ENCODE results near the gene DPY19L1. TPM values are rescaled to one million over a fixed set of nuclear protein-coding genes. Genes with fewer than 3 reads are reported as not detected.
A peak's percentile ranks its signal among the peaks of the same experiment; 100 is the strongest.
"Not testable (repeated sequence)": the region's sequence is repeated elsewhere in the genome, so short reads cannot be mapped to it uniquely, and the experiment has no call there.

The DPY19L1 gene
- total RNA-seq, 1 donor from 2014 or later: 47.7 TPM

- peak; percentile 49 for DNase-seq (ENCODE audit: low read depth)
These were observed 109.2 kb downstream of the DPY19L1 start for GRCh38 chr7:34928052-34928451.

DNA sequence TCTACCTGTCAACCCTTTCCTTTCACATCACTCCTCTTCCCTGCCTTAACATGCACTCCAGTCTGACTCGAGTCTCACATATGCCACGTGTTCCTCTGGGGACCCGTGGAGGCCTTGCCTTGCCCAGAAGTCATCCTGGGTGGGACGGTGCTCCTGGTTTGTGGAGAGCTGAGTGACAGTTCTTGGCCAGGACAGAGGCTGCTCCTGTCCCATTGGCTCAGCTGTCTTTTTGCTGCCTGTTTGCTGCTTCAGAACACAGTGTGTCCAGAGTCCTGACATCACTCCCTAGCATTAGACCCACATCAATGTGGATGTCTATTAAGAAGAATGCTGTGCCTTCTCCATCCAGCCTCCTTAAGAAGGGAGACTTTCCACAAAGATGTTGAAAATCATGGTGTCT is 116.8 kb downstream of the DPY19L1 start:
- DNase-seq (ENCODE audit: low read depth): not testable (repeated sequence)

- DNase-seq (ENCODE audit: low read depth): peak; percentile 15
These were observed 118.2 kb downstream of the DPY19L1 start for GRCh38 chr7:34919038-34919437.

DNA sequence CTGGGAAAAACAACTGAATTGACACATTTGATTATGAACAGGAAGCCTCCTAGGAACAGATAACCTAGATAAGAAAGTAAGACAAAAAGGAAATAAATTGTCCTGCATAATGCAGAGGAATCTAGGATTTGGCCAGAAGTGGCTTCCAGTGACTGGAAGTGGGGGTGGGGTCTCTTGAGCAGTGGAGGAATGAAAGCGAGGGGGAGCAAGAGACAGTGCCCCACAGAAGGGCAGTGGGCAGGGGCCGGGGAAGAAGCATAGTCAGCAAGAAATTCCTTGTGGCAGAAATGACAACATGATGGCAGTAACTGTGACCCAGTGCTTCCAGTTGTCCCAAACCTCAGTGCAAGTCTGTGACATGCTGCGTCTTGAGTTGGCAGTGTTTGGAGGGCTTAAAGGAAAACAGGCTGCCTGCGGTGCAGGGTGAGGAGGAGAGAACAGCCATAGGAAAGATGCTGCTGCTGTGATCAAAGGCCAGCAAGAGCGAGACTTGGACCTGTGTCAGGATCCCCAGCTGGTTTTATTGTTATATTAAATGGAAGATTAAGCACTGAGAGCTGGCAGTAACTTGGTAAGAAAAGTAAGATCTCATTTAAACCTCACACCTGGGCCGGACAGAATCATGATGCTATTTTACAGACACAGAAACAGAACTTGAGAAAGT is 119.0 kb downstream of the DPY19L1 start:
- peak; percentile 10 for DNase-seq (ENCODE audit: low read depth)

DNA sequence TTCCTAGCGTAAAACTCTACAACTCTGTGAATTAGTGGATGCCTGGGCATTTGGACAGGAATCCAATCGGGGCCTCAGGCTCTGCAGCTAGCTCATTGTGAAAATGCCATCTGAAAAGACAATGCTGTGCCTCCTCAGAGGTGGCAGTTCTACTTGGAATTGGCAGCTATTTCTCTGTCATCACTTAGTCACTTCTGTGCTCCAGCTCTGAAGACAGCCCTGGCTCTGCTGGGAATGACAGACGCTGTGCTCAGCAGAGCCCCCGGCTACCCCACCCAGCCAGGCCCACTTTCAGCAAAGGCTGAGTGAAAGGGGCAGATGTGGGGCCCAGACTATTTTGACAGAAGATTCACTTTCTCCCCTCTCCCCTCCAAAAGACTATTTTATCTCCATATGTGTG is 119.8 kb downstream of the DPY19L1 start:
- DNase-seq (ENCODE audit: low read depth): peak; percentile 8

GRCh38 chr7:34916267-34916666 is 121.0 kb downstream of the DPY19L1 start:
- DNase-seq (ENCODE audit: low read depth): no peak

- DNase-seq (ENCODE audit: low read depth): no peak
These were observed 125.0 kb downstream of the DPY19L1 start for GRCh38 chr7:34912236-34912635.

- DNase-seq (ENCODE audit: low read depth): not testable (repeated sequence)
These were observed 130.9 kb downstream of the DPY19L1 start for GRCh38 chr7:34906266-34906850.

GRCh38 chr7:34904987-34905386 is 132.3 kb downstream of the DPY19L1 start:
- DNase-seq (ENCODE audit: low read depth): no peak

- DNase-seq (ENCODE audit: low read depth): not testable (repeated sequence)
These were observed 133.4 kb downstream of the DPY19L1 start for GRCh38 chr7:34903921-34904320.

- DNase-seq (ENCODE audit: low read depth): no peak
These were observed 135.1 kb downstream of the DPY19L1 start for GRCh38 chr7:34902182-34902581.

- peak; percentile 6 for DNase-seq (ENCODE audit: low read depth)
These were observed 136.3 kb downstream of the DPY19L1 start for GRCh38 chr7:34900891-34901513.

DNA sequence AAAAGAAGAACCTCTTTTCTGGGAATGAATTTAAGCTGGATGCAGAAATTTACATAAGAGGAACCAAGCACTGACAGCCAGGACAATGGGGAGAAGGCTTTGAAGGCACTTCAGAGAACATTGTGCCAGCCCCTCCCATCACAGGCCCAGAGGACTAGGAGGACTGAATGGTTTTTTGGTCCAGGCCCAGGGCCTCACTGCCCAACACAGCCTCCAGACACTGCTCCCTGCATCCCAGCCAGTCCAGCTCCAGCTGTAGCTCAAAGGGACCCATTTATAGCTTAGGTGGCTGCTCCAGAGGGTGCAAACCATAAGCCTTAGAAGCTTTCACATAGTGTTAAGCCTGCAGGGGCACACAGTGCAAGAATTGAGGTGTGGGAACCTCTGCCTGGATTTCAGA is 142.1 kb downstream of the DPY19L1 start:
- DNase-seq (ENCODE audit: low read depth): no peak

DNA sequence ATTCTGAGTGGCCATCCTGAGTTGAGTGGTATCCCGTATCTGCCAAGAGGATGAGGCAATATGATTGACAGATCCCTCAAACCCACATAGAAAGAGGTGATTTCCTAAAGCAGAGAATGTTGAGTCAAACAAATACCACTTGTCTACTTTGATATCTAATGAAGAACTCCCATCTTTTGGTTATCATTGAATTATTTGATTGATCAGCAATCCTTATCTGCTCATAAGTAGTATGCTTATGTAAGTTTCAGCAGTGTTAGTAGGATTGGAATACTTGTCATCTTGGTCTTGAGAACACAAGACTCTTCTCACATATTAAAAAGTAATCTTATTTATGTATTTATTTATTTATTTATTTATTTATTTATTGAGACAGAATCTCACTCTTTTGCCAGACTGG is 147.3 kb downstream of the DPY19L1 start:
- DNase-seq (ENCODE audit: low read depth): no peak

DNA sequence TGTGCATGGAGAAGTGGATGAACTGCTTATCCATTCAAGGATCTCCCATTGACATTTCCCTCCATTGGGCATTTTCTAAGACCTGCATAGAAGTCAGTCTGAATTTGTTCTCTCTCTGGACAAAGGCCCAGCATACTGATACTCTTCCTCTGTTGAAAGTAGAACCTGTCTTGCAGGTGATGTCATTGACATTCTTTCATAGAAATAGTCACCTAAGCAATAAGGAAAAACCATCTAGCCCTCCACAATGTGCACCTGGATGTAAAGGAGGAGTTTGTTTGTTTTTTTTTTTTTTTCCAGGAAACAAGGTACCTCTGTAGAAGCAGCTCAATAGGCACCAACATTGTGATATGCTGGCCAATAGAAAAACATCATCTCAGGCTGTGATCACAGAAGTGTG is 150.4 kb downstream of the DPY19L1 start:
- no peak for DNase-seq (ENCODE audit: low read depth)

DNA sequence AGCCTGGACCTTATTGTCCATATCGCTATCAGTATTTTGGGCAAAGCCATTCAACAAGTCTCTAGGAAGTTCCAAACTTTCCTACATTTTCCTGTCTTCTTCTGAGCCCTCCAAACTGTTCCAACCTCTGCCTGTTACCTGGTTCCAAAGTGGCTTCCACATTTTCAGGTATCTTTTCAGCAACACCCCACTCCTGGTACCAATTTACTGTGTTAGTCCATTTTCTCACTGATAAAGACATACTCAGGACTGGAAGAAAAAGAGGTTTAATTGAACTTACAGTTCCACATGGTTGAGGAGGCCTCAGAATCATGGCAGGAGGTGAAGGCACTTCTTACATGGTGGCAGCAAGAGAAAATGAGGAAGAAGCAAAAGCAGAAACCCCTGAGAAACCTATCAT is 153.4 kb downstream of the DPY19L1 start:
- DNase-seq (ENCODE audit: low read depth): not testable (repeated sequence)

DNA sequence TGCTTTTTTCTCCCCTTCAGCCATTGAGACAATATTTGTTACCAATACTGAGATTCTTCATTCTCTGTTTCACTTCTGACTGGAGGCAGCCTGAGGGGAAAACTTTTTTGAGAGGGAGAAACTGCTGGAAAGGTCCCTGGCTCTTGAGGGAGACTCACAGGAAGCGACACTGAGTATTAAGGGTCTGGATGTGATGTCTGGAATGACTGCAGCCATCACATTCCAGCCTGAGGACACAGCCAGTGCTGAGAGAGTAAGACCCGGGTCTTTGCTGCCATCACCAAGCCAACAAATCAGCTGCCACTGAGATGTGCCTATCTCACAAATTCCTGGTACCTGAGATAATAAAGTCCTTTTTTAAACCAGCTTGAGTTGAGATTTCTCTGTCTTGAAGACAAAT is 157.4 kb downstream of the DPY19L1 start:
- no peak for DNase-seq (ENCODE audit: low read depth)

DNA sequence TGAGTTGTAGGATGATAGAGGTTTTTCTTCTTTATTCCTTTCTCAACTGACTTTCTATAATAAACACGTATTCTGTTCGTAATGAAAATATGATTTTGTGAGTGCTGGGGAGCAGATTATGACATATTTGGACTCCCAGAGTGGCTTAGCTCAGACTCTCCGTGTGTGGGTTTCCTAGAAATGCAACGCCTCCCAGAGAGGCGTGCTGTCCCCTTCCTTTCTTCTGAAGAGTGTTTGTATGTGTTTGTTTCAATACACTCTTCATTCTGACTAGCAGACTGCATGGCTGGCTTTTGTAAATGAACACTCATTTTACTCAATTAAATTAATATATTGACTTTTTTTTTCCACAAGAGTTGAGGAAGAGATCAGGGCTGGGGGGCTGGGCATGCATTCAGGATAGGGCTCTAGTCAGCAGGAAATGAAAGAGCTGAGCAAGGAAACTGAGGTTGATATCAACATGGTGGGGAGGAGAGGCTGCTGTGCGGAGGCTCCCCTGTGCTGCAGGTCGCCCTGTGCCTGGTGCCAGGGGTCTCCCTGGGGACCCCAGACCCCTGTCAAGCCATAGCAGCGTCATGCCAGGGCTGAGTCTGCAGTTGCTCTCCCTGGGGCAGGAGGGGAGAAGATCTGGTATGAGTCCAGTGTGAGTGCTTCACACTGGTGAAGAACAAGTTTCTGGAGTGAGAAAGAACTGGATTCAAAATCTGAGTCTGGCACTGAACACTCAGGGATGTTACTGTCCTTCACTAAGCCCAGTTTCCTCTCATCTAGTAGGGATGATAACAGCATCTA is 158.1 kb downstream of the DPY19L1 start:
- not testable (repeated sequence) for DNase-seq (ENCODE audit: low read depth)

All from myocyte (in vitro differentiated cells).